H9 (cell line): ENCODE results near the gene RNF126. TPM values are rescaled to one million over a fixed set of nuclear protein-coding genes. Genes with fewer than 3 reads are reported as not detected.

Source experiments
- DNase-seq: peaks from one replicate; pipeline ENCODE4 v3.0.0-alpha.2; 2017
- H2AFZ ChIP-seq: one replicate; pipeline ENCODE4 v1.6.1; 2013; ENCODE audit warnings: mild to moderate bottlenecking, low read length, control low read depth, moderate library complexity
- H2AK5ac ChIP-seq: 2 replicates; pipeline ENCODE4 v1.6.1; 2013; ENCODE audit warnings: low read length, control low read depth, mixed read lengths; ENCODE audit not compliant: insufficient read length
- H2BK120ac ChIP-seq: one replicate; pipeline ENCODE4 v1.6.1; 2013; ENCODE audit warnings: low read depth, mild to moderate bottlenecking, low read length, control low read depth, inconsistent platforms; ENCODE audit not compliant: poor library complexity, severe bottlenecking
- H2BK12ac ChIP-seq: 2 replicates; pipeline ENCODE4 v1.6.1; 2013; ENCODE audit warnings: low read length, control low read depth, mixed read lengths, low read depth; ENCODE audit not compliant: insufficient read length
- H2BK15ac ChIP-seq: 2 replicates; pipeline ENCODE4 v1.6.1; 2013; ENCODE audit warnings: low read depth, low read length, control low read depth
- H2BK20ac ChIP-seq: one replicate; pipeline ENCODE4 v1.6.1; 2013; ENCODE audit warnings: low read depth, mild to moderate bottlenecking, low read length, control low read depth, inconsistent platforms; ENCODE audit not compliant: poor library complexity, severe bottlenecking
- H2BK5ac ChIP-seq: 2 replicates; pipeline ENCODE4 v1.6.1; 2013; ENCODE audit warnings: low read length, control low read depth, mixed read lengths; ENCODE audit not compliant: insufficient read length
- H3K14ac ChIP-seq: 2 replicates; pipeline ENCODE4 v1.6.1; 2013; ENCODE audit warnings: low read length, control low read depth; ENCODE audit not compliant: insufficient read depth
- H3K18ac ChIP-seq: 2 replicates; pipeline ENCODE4 v1.6.1; 2013; ENCODE audit warnings: low read depth, mild to moderate bottlenecking, mixed read lengths, low read length, control low read depth; ENCODE audit not compliant: insufficient read length
- H3K23ac ChIP-seq: 2 replicates; pipeline ENCODE4 v1.6.1; 2013; ENCODE audit warnings: low read length, control low read depth, mixed read lengths, low read depth; ENCODE audit not compliant: insufficient read length
- H3K23me2 ChIP-seq: 2 replicates; pipeline ENCODE4 v1.6.1; 2013; ENCODE audit warnings: low read depth, mild to moderate bottlenecking, mixed read lengths, low read length, control low read depth; ENCODE audit not compliant: insufficient read length, poor library complexity, severe bottlenecking
- H3K27ac ChIP-seq: 2 replicates; pipeline ENCODE4 v1.5.1; 2013; ENCODE audit warnings: low read length, control low read depth, mixed read lengths, low read depth; ENCODE audit not compliant: insufficient read length
- H3K27me3 ChIP-seq: 2 replicates; pipeline ENCODE4 v1.6.1; 2013; ENCODE audit warnings: low read length, control low read depth, inconsistent platforms; ENCODE audit not compliant: insufficient read depth
- H3K4ac ChIP-seq: 2 replicates; pipeline ENCODE4 v1.6.1; 2013; ENCODE audit warnings: low read depth, mild to moderate bottlenecking, control low read depth, inconsistent platforms, low read length, moderate library complexity
- H3K4me1 ChIP-seq: 2 replicates; pipeline ENCODE4 v1.6.1; 2013; ENCODE audit warnings: low read length, control low read depth, inconsistent platforms; ENCODE audit not compliant: insufficient read depth
- H3K4me2 ChIP-seq: 2 replicates; pipeline ENCODE4 v1.6.1; 2013; ENCODE audit warnings: low read length, control low read depth, mixed read lengths; ENCODE audit not compliant: insufficient read length, insufficient read depth
- H3K56ac ChIP-seq: 2 replicates; pipeline ENCODE4 v1.6.1; 2013; ENCODE audit warnings: low read depth, mild to moderate bottlenecking, mixed read lengths, low read length, control low read depth; ENCODE audit not compliant: insufficient read length
- H3K79me1 ChIP-seq: 2 replicates; pipeline ENCODE4 v1.6.1; 2013; ENCODE audit warnings: low read depth, mild to moderate bottlenecking, moderate library complexity, low read length, control low read depth, inconsistent platforms; ENCODE audit not compliant: insufficient read depth, poor library complexity, severe bottlenecking
- H3K79me2 ChIP-seq: 2 replicates; pipeline ENCODE4 v1.6.1; 2013; ENCODE audit warnings: low read length, control low read depth, inconsistent platforms; ENCODE audit not compliant: insufficient read depth
- H3K9ac ChIP-seq: 2 replicates; pipeline ENCODE4 v1.6.1; 2013; ENCODE audit warnings: low read length, control low read depth, mixed read lengths; ENCODE audit not compliant: insufficient read length; ENCODE audit errors: extremely low read depth
- H3K9me3 ChIP-seq: one replicate; pipeline ENCODE4 v1.6.1; 2013; ENCODE audit warnings: low read depth, low read length, inconsistent platforms; ENCODE audit not compliant: control insufficient read depth
- H3T11ph ChIP-seq: one replicate; pipeline ENCODE4 v1.6.1; 2013; ENCODE audit warnings: mild to moderate bottlenecking, low read length, control low read depth, inconsistent platforms
- H4K20me1 ChIP-seq: one replicate; pipeline ENCODE4 v1.6.1; 2013; ENCODE audit not compliant: control insufficient read depth, insufficient read length, insufficient read depth
- H4K5ac ChIP-seq: 2 replicates; pipeline ENCODE4 v1.6.1; 2013; ENCODE audit warnings: low read depth, mild to moderate bottlenecking, mixed read lengths, low read length, control low read depth; ENCODE audit not compliant: insufficient read length
- H4K8ac ChIP-seq: replicated peaks from 2 replicates; pipeline ENCODE4 v1.6.1; 2013; ENCODE audit warnings: low read length, control low read depth, mixed read lengths, low read depth; ENCODE audit not compliant: insufficient read length
- H4K91ac ChIP-seq: 2 replicates; pipeline ENCODE4 v1.6.1; 2013; ENCODE audit warnings: low read depth, mild to moderate bottlenecking, moderate library complexity, mixed read lengths, low read length, control low read depth; ENCODE audit not compliant: insufficient read length
- H3K27ac Mint-ChIP-seq, 3 experiments: 2 replicates in 2 of 3; 3 replicates in 1 of 3; pipeline ENCODE4 v1.8.0; 2020 to 2021; ENCODE audit warnings: mixed read lengths in 3 of 3, mild to moderate bottlenecking in 1 of 3, moderate library complexity in 1 of 3
- H3K27me3 Mint-ChIP-seq: 2 replicates; pipeline ENCODE4 v1.8.0; 2021; ENCODE audit warnings: low read depth, mild to moderate bottlenecking, moderate library complexity, mixed read lengths
- H3K36me3 Mint-ChIP-seq, 3 experiments: 2 replicates in 2 of 3; 3 replicates in 1 of 3; pipeline ENCODE4 v1.8.0; 2020 to 2021; ENCODE audit warnings: low read depth in 3 of 3, mixed read lengths in 3 of 3; ENCODE audit not compliant: insufficient read depth in 1 of 3
- H3K4me1 Mint-ChIP-seq, 2 experiments: 2 replicates each; pipeline ENCODE4 v1.8.0; 2020; ENCODE audit warnings: mixed read lengths in 2 of 2
- H3K4me3 Mint-ChIP-seq, 2 experiments: 2 replicates in 1 of 2; 3 replicates in 1 of 2; pipeline ENCODE4 v1.8.0; 2020 to 2021; ENCODE audit warnings: mild to moderate bottlenecking in 2 of 2, mixed read lengths in 2 of 2, moderate library complexity in 1 of 2
- H3K9me3 Mint-ChIP-seq, 2 experiments: 2 replicates in 1 of 2; 3 replicates in 1 of 2; pipeline ENCODE4 v1.8.0; 2020; ENCODE audit warnings: mild to moderate bottlenecking in 2 of 2, mixed read lengths in 2 of 2, moderate library complexity in 1 of 2
- CTCF ChIP-seq: fragments of 200-600 bp; sonication (generic); conservative IDR thresholded peaks from 3 replicates; pipeline ENCODE4 v1.8.0; 2021; ENCODE audit warnings: antibody characterized with exemption, mild to moderate bottlenecking
- WGBS: extraction: QIAGEN DNeasy Blood & Tissue Kit; methylation state at CpG from one replicate; pipeline ENCODE4 v1.1.7; 2013; ENCODE audit warnings: missing lambda C conversion rate, low lambda C conversion rate, mixed read lengths; ENCODE audit not compliant: insufficient read length; ENCODE audit errors: extremely low coverage; 5-methylcytosine and 5-hydroxymethylcytosine counted together
- total RNA-seq: library from RNA; stranded (reverse); gene quantifications from 2 replicates; pipeline ENCODE4 v1.2.1, GENCODE V29; 2021

The RNF126 gene
- total RNA-seq, 1 experiment from 2014 or later, result 81.9 TPM

DNA sequence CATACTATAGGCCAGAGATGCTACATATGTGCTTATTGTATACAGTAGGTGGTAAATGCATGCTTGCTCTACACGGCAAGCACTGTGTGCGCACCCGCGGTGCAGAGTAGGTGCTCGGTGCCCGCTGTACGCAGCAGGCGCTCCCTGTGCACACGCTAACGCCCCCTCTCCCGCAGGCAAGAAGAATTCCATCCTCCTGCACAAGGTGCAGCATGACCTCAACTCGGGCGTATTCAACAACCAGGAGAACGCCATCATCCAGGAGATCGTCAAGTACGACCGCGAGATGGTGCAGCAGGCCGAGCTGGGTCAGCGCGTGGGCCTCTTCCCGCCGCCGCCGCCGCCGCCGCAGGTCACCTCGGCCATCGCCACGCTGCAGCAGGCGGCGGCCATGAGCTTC lies 47.4 kb downstream of the RNF126 start:
- Mint-ChIP-seq H3K27ac (no peak overlapping the region), H3K4me1 (peaks cover 3 to 4% of the 10 kb centered on the region in 2 experiments; a peak in 1 of 4 replicates)

More for the DNA sequence above, 47.4 kb downstream of the RNF126 start:
- H2BK20ac ChIP-seq, result no peak overlapping the region
- no peaks in the 10 kb centered on the region for H3K4me1 ChIP-seq
- H3K18ac ChIP-seq, result no peak overlapping the region
- H2AFZ ChIP-seq, result no peak overlapping the region
- H3K23ac ChIP-seq, result no peak overlapping the region
- H3K23me2 ChIP-seq, result no peaks in the 10 kb centered on the region
- no peak overlapping the region for H4K91ac ChIP-seq
- no peak for DNase-seq
- no peak for TF ChIP-seq CTCF
- no peak overlapping the region for H2BK120ac ChIP-seq
- no peak overlapping the region for H4K5ac ChIP-seq
- H3K14ac ChIP-seq, result no peak overlapping the region
- WGBS, result no CpG with 5 or more reads among the region's 33 CpGs
- no peak overlapping the region for H3K4ac ChIP-seq
- H3K9me3 Mint-ChIP-seq, result no peaks in the 10 kb centered on the region
- no peaks in the 10 kb centered on the region for H3K27me3 ChIP-seq
- no peak overlapping the region for H3T11ph ChIP-seq
- peaks cover 29 to 59% (median 56%) of the 10 kb centered on the region in 3 experiments for H3K36me3 Mint-ChIP-seq
- no peak overlapping the region for H2BK5ac ChIP-seq
- H3K27me3 Mint-ChIP-seq, result no peaks in the 10 kb centered on the region
- no peak overlapping the region for H2AK5ac ChIP-seq
- no peak overlapping the region for H2BK12ac ChIP-seq
- no peaks in the 10 kb centered on the region for H4K20me1 ChIP-seq
- H3K4me2 ChIP-seq, result no peak overlapping the region
- H3K56ac ChIP-seq, result no peak overlapping the region
- H3K27ac ChIP-seq, result no peak overlapping the region
- no peaks in the 10 kb centered on the region for H3K79me1 ChIP-seq
- H3K9me3 ChIP-seq, result no peaks in the 10 kb centered on the region
- H2BK15ac ChIP-seq, result no peak overlapping the region
- H3K9ac ChIP-seq, result no peak overlapping the region
- no peak overlapping the region for H4K8ac ChIP-seq
- H3K4me3 Mint-ChIP-seq, result no peak overlapping the region
- no peaks in the 10 kb centered on the region for H3K79me2 ChIP-seq
